SW480 (cell line): ENCODE data around the gene ABLIM3.

Source experiments
- DNase-seq: peaks from one replicate; pipeline ENCODE4 v3.0.0-alpha.2; 2016; ENCODE audit warnings: low spot score

ABLIM3 gene

DNA sequence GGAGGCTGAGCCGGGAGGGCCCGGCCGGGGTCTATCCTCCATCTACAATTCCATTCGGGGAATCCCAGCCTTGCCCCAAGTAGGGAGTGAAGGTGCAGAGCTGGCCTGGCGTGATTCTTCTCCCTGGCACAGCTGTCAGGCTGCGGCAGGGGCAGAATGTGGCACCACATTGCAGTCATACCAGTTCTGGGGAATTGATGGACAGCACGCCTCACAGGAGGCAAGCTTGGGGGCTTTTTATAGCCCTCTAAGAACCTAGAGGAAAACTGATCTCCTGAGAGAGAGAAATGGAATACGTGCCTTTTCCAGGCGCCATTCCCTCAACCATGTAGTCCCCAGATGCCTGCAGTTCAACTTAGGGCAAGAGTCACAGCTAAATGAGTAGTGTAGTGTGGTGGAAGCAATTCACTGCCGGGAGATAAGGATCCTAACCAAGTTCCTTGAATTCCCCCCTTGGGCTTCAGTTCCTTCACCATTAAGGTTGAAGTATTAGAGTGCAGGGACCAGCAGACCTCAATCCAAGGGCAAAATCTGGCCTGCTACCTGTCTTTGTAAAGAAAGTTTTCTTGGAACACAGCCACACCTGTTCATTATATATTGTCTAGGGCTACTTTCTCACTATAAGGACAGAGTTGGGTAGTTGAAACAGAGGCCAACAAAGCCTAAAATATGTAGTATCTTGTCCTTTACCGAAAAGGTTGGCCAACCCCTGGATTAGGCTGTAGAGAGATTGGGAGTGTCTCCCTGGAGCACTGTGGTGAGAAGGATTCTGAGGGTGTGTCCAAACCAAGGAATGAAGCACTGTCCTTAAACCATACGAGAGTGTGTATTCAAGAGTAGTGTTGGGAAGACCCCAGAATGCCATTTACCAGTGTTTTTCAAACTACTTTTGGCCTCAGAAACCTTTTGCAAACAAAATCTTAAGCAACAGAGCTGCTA, 141.0 kb downstream of the ABLIM3 start:
- no peak for DNase-seq

DNA sequence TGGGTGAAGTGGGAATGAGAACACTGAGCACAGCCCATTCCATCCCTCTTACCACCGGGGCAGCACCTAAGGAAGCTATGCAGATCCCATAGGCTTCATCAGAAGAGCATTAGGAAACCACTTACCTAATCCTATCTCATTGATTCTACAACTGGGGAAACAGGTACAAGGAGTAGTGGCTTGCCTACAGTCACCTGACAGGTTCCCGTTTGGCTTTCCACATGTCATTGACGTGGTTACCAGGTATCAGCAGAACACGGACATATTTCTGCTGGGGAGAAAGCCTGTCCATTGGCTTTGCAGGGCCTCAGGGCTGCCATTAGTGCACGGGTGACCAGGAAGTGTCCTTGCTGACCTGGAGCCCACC, 141.7 kb downstream of the ABLIM3 start:
- no peak for DNase-seq

DNA sequence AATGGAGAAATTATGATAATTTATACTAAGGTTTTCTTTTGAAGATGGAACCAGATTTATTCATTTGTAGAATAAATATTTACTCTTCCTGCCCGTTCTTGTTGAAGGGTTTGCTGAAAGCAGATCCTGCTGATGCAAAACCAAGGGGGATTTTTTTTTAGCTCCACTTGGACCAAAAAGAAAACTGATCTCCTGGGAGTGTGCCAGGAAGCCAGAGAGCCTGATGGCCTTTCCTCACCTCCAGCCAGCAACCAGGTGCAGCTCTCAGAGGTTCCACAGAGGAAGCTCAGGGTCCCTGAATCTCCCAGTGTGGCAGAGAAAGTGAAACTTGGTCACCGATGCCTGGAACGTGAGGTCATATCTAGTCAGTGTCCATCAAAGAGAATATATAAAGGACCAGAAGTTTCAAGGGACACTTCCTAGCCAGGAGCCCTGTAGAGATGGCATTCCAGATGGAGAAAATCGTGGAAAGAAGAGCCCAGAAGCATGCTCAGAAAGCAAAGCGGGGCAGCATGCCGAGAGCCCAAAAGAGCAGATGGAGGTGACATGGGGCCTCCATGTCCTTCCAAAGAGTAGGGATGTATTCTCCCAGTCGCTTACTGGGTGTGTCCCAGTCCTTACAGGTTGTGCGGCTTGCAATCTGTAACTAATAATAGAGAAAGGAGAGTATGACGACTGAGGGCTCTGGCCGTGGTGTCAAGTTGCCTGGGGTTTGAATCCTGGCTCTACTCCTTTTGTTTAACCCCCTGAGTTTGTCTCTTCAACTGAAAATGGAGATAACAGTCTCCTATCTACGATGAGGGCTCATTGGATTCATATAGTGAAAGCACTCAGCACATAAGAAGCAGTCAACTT, 142.6 kb downstream of the ABLIM3 start:
- DNase-seq = no peak

DNA sequence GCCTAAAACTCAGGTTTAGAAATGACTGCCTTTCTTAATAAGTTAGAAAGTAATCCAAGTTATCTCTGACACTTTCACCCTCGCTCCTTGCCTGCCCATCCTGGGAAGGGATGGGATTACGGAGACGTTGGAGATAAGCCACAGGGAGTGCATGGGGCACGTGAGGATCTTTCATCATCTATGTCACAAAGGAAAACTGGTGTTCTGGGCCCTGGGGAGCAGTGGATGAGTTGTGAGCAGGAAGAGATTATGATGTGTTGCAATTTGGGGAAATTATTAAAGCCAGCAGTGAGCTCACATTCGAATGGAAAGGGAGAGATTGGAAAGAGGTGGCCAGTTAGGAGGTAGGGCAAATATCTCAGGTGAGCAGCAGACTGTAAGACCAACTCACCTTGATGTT, 143.2 kb downstream of the ABLIM3 start:
- no peak for DNase-seq

DNA sequence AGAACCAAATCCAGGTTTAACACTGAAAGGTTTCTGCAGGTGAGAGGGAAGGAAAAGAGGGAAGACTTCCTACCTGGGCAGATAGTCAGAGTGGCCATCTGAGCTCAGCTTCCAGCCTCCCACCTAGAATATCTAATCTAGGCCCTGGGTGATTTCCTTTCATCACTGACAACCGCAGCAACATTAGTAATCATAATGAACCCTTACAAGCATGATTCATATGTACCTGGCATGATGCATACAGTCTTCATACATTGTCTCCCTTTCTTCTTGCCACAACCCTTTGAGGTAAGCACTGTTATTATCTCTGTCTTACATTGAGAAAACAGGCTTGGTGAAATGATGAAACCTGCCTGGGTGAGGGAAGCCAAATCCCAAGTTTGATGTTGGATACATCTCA, 143.9 kb downstream of the ABLIM3 start:
- DNase-seq = no peak

DNA sequence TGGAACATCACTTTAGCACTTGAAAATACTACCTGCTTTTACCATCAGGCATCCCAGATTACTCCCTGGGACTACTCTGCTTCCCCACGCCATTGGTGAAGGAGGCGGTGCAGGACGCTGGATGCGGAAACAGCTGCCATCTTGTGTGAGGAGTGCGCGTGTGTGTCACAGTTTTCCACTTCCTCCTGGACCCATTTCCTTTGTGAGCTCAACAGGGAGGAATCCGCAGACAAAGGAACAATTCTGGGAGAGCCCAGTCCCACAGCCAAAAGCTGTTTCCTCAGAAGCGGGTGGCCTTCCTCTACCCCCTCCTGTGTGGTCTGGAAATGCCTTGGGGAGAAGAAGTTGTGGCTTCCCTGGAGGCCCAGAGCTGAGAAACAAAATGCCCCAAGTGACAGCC, 147.1 kb downstream of the ABLIM3 start:
- DNase-seq = no peak

DNA sequence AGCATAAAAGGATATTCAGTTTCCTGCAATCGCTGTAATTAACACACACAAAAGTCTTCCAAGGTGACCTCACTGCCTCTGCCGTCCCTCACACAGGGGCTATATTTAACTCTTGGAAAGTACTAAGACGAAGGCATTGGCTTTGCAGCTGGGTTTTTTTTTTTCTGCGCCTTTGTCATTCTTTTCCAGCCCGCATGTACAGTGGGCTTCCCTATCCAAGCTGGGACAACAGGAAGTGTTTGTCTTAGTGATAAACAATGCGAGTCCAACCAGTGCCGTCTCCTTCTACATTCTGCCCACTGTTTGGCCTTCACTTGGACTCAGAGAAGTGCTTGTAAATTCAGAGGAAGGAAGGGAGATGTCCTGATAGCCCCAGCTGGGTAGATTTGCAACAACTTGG, 148.0 kb downstream of the ABLIM3 start:
- no peak for DNase-seq

DNA sequence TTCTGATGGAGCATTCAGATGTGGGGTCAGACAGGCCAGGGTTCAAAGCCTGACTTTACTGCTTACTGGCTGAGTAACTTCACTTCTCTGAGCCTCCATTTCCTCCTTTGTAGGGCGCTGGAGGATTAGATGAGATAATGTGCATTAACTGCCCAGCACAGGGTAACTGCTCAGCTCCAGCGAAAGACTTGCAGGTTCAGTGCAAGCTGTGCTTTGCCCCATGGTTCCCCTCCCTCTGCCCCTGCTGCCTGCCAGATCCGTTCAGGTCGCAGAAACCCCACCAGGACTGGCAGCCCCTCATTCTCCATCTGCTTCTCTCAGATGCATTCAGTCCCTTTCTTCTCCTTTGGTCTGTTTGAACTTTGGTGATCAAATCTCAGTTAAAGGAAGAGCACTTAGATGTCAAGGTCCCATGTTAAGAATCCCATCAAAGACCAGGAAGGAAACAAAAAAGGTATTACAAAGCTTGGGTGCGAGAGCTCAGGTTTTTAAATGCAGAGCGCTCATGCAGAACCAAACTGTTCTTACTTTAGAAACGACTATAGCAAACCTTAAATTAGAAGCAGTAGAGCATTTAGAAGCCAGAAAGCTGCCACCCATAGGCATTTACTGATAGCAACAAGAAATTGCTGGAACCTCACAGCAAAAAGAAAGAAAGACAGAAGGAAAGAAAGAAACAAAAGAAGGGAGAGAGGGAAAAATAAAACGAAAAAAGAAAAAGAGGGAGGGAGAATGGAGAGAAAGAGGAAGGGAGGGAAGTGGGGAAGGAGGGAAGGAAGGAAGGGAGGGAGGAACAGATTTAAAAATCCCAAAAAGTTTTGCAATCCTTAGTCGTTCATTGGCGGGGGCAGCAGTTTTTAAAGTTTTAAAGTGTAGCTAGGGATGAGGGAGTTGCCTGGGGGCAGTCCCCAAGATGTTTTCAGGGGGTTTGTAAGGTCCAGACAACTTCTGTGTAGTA, 153.9 kb downstream of the ABLIM3 start:
- no peak for DNase-seq

DNA sequence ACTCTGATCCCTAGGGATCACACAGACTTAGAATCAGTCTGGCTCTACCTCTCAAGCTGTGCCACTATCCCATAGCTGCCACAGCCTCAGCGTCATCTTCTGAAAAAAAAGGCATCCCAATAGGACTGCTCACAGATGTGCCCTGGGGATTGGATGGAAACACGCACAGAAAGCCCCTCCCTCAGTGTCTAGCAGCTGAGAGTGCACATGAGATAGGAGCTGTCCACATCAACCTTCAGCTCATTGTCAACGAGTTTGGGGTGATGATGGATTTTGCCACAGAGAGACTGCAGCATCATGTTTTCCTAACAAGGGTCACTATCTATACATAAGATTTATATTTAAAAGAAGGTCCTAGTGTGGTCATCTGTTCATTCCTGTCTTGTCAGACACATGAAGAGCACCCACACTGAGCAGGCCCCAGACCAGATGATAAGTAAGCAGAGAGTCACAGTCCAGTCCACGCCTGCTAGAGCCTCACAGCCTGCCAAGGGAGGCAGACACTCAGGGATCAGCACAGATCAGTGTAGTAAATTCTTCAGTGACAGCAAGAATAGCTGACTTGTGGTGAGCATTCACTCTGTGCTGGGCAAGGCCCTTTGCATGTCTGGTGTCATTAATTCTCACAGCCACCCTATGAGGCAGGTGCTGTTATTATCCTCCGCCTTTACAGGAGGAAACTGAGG, 156.2 kb downstream of the ABLIM3 start:
- no peak for DNase-seq

DNA sequence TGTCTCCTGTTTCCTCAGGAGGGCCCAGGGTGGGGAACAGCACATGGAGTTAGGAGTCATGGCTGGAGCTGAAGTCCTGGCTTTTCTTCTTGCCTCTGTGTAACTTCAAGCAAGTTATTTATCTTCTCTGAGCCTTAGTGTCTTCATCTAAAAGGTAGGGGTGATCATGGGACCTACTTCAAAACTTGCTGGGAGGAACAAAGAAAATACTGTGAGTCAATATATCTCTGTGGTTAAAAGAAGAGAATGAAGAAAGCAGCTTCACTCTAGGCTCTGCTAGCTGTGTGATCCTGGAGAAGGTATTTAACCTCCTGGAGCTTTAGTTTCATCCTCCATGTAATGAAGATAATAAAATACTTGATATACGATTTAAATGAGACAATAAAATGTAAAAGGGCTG, 156.9 kb downstream of the ABLIM3 start:
- no peak for DNase-seq

DNA sequence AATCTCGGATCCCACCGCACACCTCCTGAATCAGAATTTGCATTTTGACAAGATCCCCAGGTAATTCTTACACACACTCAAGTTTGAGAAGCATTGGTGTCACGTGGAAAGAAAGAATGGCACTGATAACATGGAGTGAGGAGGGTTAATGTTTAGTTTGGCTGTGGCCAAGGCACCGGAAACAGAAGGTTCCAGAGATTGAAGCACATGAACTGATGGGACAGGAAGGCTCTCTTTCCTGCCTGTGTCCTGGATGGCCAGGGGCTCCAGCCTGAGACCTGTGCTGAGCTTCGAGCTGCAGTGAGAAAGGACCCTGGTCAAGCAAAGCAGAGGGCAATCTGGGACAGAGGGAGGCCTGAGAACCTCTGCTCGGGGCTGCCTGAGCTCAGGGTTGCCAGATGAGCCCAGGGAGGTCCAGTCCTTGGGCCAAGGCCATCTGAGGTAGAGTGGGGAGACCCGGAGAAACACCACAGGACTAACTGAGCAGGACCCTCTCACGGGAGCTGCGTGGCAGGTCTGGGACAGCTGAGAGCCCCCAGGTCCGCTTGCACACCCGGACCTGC, 157.6 kb downstream of the ABLIM3 start:
- no peak for DNase-seq

DNA sequence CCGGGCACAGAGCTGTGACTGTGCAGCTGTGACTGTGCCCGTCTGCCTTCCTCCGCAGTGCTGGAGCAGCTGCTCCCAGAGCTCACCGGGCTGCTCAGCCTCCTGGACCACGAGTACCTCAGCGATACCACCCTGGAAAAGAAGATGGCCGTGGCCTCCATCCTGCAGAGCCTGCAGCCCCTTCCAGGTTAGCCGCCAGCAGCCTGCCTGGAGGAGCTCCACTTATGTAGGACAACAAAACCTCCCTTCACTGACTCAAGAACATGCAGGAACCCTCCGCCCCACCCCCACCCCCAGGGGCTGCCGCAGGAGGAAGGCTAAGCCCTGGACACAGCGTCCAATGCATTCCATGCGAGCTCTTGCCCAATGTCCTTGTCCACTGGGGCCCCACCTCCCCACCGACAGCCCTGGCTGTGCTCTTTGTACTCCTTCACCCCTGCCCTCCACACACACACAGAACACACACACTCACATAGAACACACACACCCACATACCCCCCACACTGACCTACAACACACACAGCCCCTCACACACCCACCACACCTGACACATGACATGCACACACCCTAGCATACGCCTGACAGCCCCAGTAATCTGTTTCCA, 158.3 kb downstream of the ABLIM3 start:
- no peak for DNase-seq

DNA sequence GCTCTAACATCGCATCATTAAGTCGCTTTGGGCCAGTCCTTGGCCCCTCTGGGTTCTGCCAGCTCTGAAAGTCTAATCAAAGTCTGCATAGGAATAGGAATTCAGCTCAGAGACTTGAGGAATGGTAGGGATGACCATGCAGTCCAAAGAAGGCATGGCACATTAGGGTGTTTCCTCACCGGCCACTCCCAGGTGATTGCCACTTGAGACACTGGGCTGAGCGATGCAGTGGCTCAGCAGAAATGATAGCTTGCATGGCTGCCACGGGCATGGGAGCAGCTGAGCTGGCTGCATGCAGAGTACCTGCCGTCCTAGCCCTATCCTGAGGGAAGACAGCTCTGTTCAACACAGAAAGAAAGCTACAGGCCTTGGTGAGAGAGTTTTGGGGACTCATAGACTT, 159.1 kb downstream of the ABLIM3 start:
- DNase-seq = no peak

DNA sequence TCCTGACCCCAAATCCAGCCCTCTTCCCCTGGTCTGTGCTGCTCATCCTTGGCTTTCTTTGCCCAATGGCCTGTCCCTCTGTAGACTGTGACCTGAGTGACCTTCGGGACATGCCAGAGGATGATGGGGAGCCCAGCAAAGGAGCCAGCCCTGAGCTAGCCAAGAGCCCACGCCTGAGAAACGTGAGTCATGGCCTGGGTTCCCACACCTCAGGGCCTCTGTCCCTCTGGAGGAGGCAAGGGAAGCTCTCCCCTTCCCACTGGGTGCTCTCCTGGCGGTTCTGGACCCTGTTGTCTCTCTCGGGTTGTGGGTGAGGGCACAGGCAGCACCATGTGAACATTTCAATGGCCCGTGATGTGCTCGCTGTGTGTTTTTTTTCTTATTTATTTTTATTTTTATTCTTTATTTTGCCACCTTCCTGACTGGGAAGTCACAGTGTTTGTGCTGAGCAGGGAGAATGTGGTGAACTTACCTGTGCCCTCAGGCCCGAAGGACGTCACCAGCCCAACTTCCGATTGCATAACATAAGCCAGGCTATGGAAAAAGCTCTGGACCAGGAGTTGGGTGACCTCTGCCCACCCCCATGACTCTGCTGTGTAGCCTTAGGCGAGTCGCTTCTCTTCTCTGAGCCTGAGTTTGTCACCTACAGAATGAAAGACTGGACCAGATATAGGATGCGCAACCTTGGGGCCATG, 159.9 kb downstream of the ABLIM3 start:
- no peak for DNase-seq

DNA sequence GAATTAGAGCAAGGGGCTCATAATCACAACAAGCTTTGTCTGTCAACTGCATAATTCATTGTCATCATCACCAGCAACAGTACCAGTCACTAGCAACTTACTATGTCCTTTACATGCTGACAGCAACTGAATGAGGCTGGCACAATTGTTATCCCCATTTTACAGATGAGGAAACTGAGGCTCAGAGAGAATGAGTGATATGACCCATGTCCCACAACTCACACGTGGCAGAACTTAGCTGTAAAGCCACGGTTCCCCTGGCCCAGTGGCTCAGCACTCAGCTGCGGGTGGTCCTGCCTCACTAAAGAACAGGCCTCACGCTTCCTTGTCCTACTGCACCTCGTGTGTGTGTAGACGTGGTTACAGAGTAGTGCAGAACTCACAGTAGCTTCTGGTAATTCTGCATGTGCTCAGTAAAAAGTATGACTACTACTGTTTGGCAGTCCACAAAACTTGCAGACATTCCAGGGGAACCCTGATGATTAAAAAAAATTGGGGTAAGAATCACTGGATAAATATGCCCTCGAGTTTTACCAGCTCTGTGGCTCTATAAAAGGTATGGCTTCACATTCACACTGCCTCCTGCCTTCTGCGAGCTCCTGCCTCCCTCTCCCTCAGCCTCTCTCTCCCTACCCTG, 160.6 kb downstream of the ABLIM3 start:
- DNase-seq = no peak

DNA sequence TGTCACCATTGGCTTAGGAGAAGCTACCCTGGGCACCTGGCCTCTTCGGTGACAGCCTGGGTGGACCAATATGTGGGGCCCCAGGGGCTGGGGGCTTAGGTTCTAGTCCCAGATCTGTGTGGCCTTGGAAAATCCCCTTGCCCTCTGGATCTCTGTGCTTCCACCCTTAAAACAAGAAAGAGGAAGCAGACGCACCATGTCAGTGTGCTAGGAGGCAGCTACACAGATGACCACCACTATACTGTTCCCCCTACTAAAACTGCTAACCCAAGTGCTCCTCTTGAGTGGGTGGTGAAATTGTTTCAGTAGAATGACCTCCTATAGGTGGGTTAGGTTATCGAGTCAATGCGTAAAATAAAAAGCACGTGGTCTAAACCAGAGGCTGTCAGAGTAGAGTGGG, 161.3 kb downstream of the ABLIM3 start:
- DNase-seq = no peak

DNA sequence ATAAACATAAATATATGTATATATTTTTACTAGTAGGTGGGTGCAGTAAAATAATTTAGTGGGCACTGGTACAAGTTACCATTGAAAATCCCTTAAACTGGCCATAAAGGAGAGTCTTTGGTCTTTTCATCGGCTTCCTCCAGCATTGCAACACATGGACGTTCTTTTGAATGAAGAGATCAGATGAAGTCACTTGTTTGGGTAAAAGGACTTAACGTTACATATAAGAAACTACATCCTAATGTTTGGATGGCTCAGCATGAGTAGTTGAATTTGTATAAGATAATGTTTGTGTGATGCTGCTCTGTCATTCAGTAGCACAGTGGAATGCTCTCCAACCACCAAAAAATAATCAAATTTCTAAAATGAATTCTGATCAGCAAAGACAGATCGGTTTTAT, 161.9 kb downstream of the ABLIM3 start:
- no peak for DNase-seq

DNA sequence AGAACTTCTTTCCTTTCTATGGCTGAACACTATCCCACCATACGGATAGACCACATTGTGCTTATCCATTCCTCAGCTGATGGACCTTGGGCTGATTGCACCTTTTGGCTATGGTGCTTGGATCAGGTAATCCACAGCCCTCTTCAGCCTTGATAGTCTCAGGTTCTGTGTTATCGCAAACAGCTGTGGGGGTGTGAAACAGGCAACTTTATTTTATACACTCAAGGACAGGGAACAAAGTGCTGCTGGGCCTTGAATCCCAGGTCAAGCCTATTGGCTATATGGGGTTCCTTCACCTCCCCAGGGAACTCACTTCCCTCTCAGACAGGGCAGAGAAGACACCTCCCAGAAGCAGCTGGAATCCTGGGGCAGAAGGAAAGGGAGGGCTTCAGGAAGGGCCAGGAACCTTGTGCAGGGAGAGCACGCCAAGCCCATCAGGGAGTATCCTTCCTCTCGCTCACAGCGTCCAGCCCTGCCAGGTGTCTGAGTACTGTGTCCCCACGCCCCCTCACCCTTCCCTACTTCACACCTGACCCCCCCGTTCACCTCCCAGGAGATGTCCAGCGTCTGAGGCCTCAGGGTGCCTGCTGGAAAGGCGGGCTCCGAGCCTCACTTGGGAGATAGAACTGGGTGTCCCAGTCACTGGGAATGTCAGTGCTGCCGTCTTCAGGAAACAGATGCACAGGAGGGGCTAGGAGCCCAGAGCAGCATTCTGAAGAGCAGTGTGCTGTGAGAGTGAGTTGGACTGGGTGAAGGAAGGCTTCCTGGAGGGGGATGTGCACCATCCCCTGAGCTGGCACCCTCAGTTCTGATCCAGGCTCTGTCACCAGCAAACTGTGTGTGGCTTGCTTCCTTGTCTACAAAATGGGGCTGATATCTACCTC, 163.1 kb downstream of the ABLIM3 start:
- DNase-seq = no peak

DNA sequence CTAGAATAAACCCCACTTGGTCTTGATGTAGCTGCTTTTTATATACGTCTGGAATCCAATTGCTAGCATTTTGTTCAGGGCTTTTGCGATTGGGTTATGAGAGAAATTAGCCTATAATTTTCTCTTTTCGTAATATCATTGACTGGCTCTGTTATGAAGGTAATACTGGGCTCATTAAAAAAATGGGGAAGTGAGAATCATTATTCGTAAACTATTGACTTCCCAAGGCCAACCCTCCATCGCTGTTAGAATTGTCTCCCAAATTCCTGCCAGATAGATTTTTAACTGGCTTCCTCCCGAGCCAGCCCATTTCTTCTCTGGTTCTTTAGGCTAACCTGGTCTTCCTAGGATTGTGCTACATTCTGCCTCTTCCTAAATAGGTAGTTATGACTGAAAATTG, 168.1 kb downstream of the ABLIM3 start:
- DNase-seq = no peak
